ENCODE measurements around the gene FOXP1.

Gene FOXP1

GRCh38 chr3:71110385-71111222 lies 472.9 kb downstream of the FOXP1 start:
- no peak overlapping the region for H3K9ac ChIP-seq (ENCODE audit: low read length)

GRCh38 chr3:71109977-71110285 lies 473.6 kb downstream of the FOXP1 start:
- H3K9me3 ChIP-seq (ENCODE audit: control insufficient read depth, low read length), result no peaks in the 10 kb centered on the region
- peaks cover 4% of the 10 kb centered on the region for H3K36me3 ChIP-seq (ENCODE audit: control insufficient read depth, insufficient read depth, low read length)
- no peaks in the 10 kb centered on the region for H3K27me3 ChIP-seq (ENCODE audit: control insufficient read depth, insufficient read depth, low read length)
- no peak overlapping the region for H3K4me3 ChIP-seq (ENCODE audit: low read length)
- H3K9ac ChIP-seq (ENCODE audit: low read length), result no peak overlapping the region
- peaks cover 18% of the 10 kb centered on the region for H3K4me1 ChIP-seq (ENCODE audit: control insufficient read depth, insufficient read depth, low read length)

More at GRCh38 chr3:71110385-71111222, 472.9 kb downstream of the FOXP1 start:
- Histone ChIP-seq H3K4me1 (ENCODE audit: control insufficient read depth, insufficient read depth, low read length) (peaks cover 18% of the 10 kb centered on the region), H3K27me3 (ENCODE audit: control insufficient read depth, insufficient read depth, low read length) (no peaks in the 10 kb centered on the region), H3K36me3 (ENCODE audit: control insufficient read depth, insufficient read depth, low read length) (peaks cover 4% of the 10 kb centered on the region), H3K9me3 (ENCODE audit: control insufficient read depth, low read length) (no peaks in the 10 kb centered on the region), H3K4me3 (ENCODE audit: low read length) (no peak overlapping the region)

- no peaks in the 10 kb centered on the region for H3K9me3 ChIP-seq (ENCODE audit: control insufficient read depth, low read length)
- no peak overlapping the region for H3K4me3 ChIP-seq (ENCODE audit: low read length)
- H3K27me3 ChIP-seq (ENCODE audit: control insufficient read depth, insufficient read depth, low read length), result no peaks in the 10 kb centered on the region
- peaks cover 18% of the 10 kb centered on the region for H3K4me1 ChIP-seq (ENCODE audit: control insufficient read depth, insufficient read depth, low read length)
- no peak overlapping the region for H3K9ac ChIP-seq (ENCODE audit: low read length)
- peaks cover 2% of the 10 kb centered on the region for H3K36me3 ChIP-seq (ENCODE audit: control insufficient read depth, insufficient read depth, low read length)
Observed at GRCh38 chr3:71109241-71109976, 474.1 kb downstream of the FOXP1 start.

- no peaks in the 10 kb centered on the region for H3K27me3 ChIP-seq (ENCODE audit: control insufficient read depth, insufficient read depth, low read length)
- no peak overlapping the region for H3K4me3 ChIP-seq (ENCODE audit: low read length)
- no peaks in the 10 kb centered on the region for H3K9me3 ChIP-seq (ENCODE audit: control insufficient read depth, low read length)
- H3K9ac ChIP-seq (ENCODE audit: low read length), result peak overlapping the region; percentile 37
- peaks cover 27% of the 10 kb centered on the region for H3K4me1 ChIP-seq (ENCODE audit: control insufficient read depth, insufficient read depth, low read length)
- no peaks in the 10 kb centered on the region for H3K36me3 ChIP-seq (ENCODE audit: control insufficient read depth, insufficient read depth, low read length)
Observed at GRCh38 chr3:71107926-71108325, 475.6 kb downstream of the FOXP1 start.

- Histone ChIP-seq H3K9me3 (ENCODE audit: control insufficient read depth, low read length) (no peaks in the 10 kb centered on the region), H3K27me3 (ENCODE audit: control insufficient read depth, insufficient read depth, low read length) (no peaks in the 10 kb centered on the region), H3K36me3 (ENCODE audit: control insufficient read depth, insufficient read depth, low read length) (no peaks in the 10 kb centered on the region), H3K4me3 (ENCODE audit: low read length) (no peak overlapping the region), H3K4me1 (ENCODE audit: control insufficient read depth, insufficient read depth, low read length) (peaks cover 43% of the 10 kb centered on the region), H3K9ac (ENCODE audit: low read length) (no peak overlapping the region)
Observed at GRCh38 chr3:71104976-71105375, 478.6 kb downstream of the FOXP1 start.

- Histone ChIP-seq H3K9ac (ENCODE audit: low read length) (no peak overlapping the region), H3K27me3 (ENCODE audit: control insufficient read depth, insufficient read depth, low read length) (no peaks in the 10 kb centered on the region), H3K36me3 (ENCODE audit: control insufficient read depth, insufficient read depth, low read length) (no peaks in the 10 kb centered on the region), H3K4me1 (ENCODE audit: control insufficient read depth, insufficient read depth, low read length) (peaks cover 42% of the 10 kb centered on the region), H3K9me3 (ENCODE audit: control insufficient read depth, low read length) (no peaks in the 10 kb centered on the region), H3K4me3 (ENCODE audit: low read length) (no peak overlapping the region)
Observed at GRCh38 chr3:71104556-71104955, 479.0 kb downstream of the FOXP1 start.

GRCh38 chr3:71104121-71104541 lies 479.4 kb downstream of the FOXP1 start:
- Histone ChIP-seq H3K4me1 (ENCODE audit: control insufficient read depth, insufficient read depth, low read length) (peaks cover 38% of the 10 kb centered on the region), H3K4me3 (ENCODE audit: low read length) (no peak overlapping the region), H3K36me3 (ENCODE audit: control insufficient read depth, insufficient read depth, low read length) (no peaks in the 10 kb centered on the region), H3K9me3 (ENCODE audit: control insufficient read depth, low read length) (no peaks in the 10 kb centered on the region), H3K9ac (ENCODE audit: low read length) (no peak overlapping the region), H3K27me3 (ENCODE audit: control insufficient read depth, insufficient read depth, low read length) (no peaks in the 10 kb centered on the region)

- Histone ChIP-seq H3K4me3 (ENCODE audit: low read length) (no peak overlapping the region), H3K9ac (ENCODE audit: low read length) (no peak overlapping the region), H3K9me3 (ENCODE audit: control insufficient read depth, low read length) (no peaks in the 10 kb centered on the region), H3K4me1 (ENCODE audit: control insufficient read depth, insufficient read depth, low read length) (peaks cover 36% of the 10 kb centered on the region), H3K36me3 (ENCODE audit: control insufficient read depth, insufficient read depth, low read length) (no peaks in the 10 kb centered on the region), H3K27me3 (ENCODE audit: control insufficient read depth, insufficient read depth, low read length) (no peaks in the 10 kb centered on the region)
Observed at GRCh38 chr3:71103430-71103921, 480.1 kb downstream of the FOXP1 start.

- H3K4me1 ChIP-seq (ENCODE audit: control insufficient read depth, insufficient read depth, low read length), result peaks cover 25% of the 10 kb centered on the region
- H3K36me3 ChIP-seq (ENCODE audit: control insufficient read depth, insufficient read depth, low read length), result no peaks in the 10 kb centered on the region
- no peaks in the 10 kb centered on the region for H3K9me3 ChIP-seq (ENCODE audit: control insufficient read depth, low read length)
- H3K27me3 ChIP-seq (ENCODE audit: control insufficient read depth, insufficient read depth, low read length), result no peaks in the 10 kb centered on the region
- no peak overlapping the region for H3K9ac ChIP-seq (ENCODE audit: low read length)
- no peak overlapping the region for H3K4me3 ChIP-seq (ENCODE audit: low read length)
Observed at GRCh38 chr3:71102111-71102983, 481.2 kb downstream of the FOXP1 start.

GRCh38 chr3:71101626-71102025 lies 481.9 kb downstream of the FOXP1 start:
- Histone ChIP-seq H3K9ac (ENCODE audit: low read length) (no peak overlapping the region), H3K4me1 (ENCODE audit: control insufficient read depth, insufficient read depth, low read length) (peaks cover 25% of the 10 kb centered on the region), H3K9me3 (ENCODE audit: control insufficient read depth, low read length) (no peaks in the 10 kb centered on the region), H3K4me3 (ENCODE audit: low read length) (no peak overlapping the region), H3K36me3 (ENCODE audit: control insufficient read depth, insufficient read depth, low read length) (no peaks in the 10 kb centered on the region), H3K27me3 (ENCODE audit: control insufficient read depth, insufficient read depth, low read length) (no peaks in the 10 kb centered on the region)

- Histone ChIP-seq H3K9ac (ENCODE audit: low read length) (no peak overlapping the region), H3K4me3 (ENCODE audit: low read length) (no peak overlapping the region), H3K27me3 (ENCODE audit: control insufficient read depth, insufficient read depth, low read length) (no peaks in the 10 kb centered on the region), H3K36me3 (ENCODE audit: control insufficient read depth, insufficient read depth, low read length) (no peaks in the 10 kb centered on the region), H3K4me1 (ENCODE audit: control insufficient read depth, insufficient read depth, low read length) (peaks cover 25% of the 10 kb centered on the region), H3K9me3 (ENCODE audit: control insufficient read depth, low read length) (no peaks in the 10 kb centered on the region)
Observed at GRCh38 chr3:71101014-71101413, 482.5 kb downstream of the FOXP1 start.
